Spleen (tissue), 7 donors: ENCODE results near the gene THOC7.

Experiments
- CTCF ChIP-seq, 11 experiments: fragments of 200-600 bp in 7 of 11; fragments of 450-650 bp in 4 of 11; sonication (generic) in 4 of 11; IDR thresholded peaks in 8 of 11; conservative IDR thresholded peaks in 3 of 11; 1 replicate in 7 of 11; 2 replicates in 4 of 11; pipeline versions ENCODE4 v1.4.0 to v1.8.0; 2016 to 2021; ENCODE audit warnings: antibody characterized with exemption in 11 of 11, inconsistent platforms in 4 of 11, mild to moderate bottlenecking in 1 of 11
- POLR2A ChIP-seq, 3 donors: fragments of 450-650 bp; IDR thresholded peaks; one replicate each; pipeline ENCODE4 v1.5.1; 2017; ENCODE audit warnings: antibody characterized with exemption in 3 of 3, mild to moderate bottlenecking in 1 of 3
- donor health status: DM: no; HTN: no; CAD: no; lungs with moderate emphysema.
- donor health status: DM: no; HTN: no; CAD: no.
- donor health status: DM: no; HTN: no; CAD: no.

GRCh38 chr3:63896332-63897030 is 32.9 kb upstream of the THOC7 start:
- TF ChIP-seq CTCF (IDR thresholded peaks at IDR 0.05 in 8 of 11, conservative IDR thresholded peaks at IDR 0.05 in 3 of 11) (no peak), POLR2A (IDR thresholded peaks at IDR 0.05) (no peak)
